Activated CD8-positive, alpha-beta memory T cell treated with anti-CD3 and anti-CD28 coated beads for 24 hours (primary cell): Measurements from ENCODE around the gene RPS8.
"Not testable (repeated sequence)": the region's sequence is repeated elsewhere in the genome, so short reads cannot be mapped to it uniquely, and the experiment has no call there.

Source experiments
- DNase-seq: peaks from one replicate; pipeline ENCODE4 v3.0.0-alpha.2; 2020

The RPS8 gene

DNA sequence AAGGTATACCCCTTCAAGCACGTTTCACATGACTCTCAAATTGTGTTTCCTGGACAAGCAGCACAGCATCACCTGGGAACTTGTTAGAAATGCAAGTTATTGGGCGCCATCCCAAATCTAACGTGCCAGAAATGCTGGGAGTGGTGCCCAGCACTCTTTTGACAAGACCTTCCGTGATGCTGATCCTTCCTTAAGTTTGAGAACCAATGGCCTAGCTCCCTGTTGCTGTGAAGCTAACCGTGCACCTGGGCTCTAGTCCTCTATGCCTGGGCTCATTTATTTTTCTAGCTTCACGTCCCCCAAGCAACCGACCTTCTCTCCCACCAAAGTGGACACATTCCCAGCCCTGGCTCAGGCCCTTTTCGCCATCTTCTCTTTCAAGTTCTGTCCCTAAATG, 8.4 kb downstream of the RPS8 start:
- DNase-seq = no peak

DNA sequence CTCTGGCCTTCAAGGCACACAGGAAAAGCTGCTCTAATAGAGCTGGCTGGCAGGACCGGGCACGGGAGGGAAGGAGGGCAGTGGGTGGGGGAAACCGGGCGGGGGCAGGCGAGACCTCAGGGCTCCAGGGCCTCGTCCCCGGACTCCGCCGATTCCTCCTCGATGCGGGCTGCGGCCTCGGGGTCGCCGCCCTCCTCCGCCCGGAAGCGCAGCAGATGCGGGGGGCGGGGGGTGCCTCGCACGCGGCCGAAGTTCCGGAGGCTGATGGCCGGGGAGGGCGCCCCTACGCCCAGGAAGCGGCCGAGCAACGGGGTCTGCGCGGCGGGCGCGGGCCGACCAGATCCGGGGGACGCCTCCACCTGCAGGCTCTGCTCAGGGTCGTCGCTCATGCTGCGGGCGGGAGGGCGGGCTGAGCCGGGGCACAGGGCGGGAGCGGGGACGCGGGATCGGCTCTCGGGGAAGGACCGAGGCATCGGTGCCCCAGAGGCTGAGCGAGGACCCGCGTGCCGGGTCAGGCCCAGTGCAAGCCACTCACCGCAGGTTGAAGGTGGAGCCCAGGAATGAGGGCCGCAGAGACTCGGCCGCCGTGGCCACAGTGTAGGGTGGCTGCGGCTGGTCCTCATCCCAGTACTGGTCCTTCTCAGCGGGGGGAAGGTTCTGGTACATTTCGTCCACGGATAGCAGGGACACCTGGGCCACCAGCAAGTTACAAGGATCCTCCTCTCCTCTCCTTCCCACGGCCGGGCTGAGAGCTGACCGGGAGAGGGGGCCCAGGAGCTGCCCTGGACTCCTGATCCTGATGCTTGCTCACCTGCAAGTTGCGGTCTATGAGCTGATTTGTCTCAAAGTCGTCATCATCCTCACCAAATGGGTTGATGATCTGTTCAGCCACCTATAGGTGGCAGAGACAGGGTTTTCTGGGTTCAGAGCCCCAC, 9.0 kb downstream of the RPS8 start:
- DNase-seq = peak; percentile 79

- no peak for DNase-seq
Observed at GRCh38 chr1:44785029-44785380, 9.7 kb downstream of the RPS8 start.

GRCh38 chr1:44785501-44786137, 10.3 kb downstream of the RPS8 start:
- DNase-seq = no peak

DNA sequence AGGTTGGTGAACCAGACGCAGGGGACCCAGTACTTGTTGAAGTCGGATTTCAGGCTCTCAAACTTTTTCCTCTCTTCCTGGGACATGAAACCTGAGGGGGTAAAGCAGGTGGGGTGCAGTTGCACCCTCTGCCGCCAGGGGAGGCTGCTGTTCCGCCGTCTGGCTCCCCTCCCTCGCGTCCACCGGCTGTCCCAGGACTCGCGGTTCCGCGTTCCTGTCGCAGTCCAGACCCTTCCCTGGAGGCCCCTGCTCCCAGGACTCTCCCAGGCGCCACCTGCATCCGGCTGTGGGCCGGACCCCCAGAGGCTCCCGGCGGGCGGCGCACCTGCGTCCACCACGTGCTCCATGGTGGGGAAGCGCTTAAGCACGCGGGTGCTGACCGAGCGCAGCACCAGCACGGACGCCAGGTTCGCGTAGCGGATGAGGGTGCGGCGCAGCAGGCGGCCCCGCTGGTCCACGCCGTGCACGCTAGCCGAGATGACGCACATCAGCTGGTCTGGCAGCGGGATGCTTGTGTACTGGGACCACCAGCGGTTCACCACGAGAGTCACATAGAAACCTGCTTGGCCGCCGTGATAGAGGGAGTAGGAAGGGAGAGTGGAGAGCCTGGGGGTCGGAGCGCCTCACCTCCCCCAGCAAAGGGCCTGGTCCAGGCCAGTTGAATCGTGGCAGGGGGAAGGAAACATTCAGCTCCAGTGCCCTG, 10.9 kb downstream of the RPS8 start:
- DNase-seq = peak; percentile 94

GRCh38 chr1:44786841-44787426, 11.6 kb downstream of the RPS8 start:
- peak; percentile 64 for DNase-seq

DNA sequence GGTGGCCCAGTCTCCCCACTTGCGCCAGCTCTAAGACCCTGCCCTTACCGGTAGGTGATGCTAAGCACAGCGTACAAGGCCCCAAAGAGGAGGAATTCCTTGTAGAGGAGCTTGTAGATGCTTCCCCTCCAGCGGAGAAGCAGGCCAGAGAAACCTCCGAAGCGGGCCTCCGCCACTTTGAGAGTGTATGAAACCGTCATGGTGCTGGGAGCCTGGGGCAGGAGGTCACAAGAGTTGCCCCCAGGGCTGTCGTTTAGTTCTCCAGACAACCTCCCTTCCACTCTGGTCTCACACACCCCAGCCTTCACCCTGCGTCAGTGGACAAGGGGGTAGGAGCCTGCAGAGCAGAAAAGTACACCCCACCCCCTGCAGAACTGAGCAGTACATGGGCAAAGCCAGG, 12.2 kb downstream of the RPS8 start:
- DNase-seq = no peak

DNA sequence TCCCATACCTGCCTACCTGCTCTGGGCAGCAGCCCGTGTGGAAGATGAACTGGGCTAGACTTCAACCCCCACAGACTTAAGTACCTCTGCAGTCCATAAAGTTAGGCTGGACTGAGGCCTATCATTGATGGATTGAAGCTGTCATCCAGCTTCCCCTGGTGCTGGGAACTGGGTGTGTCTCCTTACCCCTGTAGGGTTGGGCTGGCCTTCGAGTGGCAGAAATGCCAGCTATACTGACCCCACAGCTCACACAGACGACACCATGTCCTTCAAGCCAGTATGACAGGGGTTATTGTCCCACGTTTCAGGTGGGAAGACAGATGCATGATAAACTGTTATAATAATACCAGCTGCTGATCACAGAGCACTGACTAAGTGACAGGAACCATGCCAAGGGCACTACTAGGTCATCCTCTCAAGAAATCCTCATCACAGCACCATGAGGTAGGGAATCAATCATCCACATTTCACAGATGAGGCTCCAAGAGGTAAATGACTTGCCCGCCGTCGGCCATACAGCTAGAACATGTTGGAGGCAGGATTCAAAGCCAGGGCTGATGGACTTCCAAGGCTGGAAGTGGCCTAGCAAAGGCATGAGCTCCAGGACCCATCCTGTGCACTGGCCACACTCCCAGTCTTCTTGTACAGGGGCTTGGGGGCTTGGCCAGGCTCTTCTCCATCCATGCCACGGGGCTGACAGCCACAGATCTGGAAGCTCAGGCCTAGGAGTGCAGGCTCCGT, 12.9 kb downstream of the RPS8 start, which contains the start of gene BEST4:
Gene BEST4 (minus strand): TSS at position 51 of the 741 bp plus-strand sequence. CDS start 465 bp downstream, outside the sequence.
- no peak for DNase-seq

DNA sequence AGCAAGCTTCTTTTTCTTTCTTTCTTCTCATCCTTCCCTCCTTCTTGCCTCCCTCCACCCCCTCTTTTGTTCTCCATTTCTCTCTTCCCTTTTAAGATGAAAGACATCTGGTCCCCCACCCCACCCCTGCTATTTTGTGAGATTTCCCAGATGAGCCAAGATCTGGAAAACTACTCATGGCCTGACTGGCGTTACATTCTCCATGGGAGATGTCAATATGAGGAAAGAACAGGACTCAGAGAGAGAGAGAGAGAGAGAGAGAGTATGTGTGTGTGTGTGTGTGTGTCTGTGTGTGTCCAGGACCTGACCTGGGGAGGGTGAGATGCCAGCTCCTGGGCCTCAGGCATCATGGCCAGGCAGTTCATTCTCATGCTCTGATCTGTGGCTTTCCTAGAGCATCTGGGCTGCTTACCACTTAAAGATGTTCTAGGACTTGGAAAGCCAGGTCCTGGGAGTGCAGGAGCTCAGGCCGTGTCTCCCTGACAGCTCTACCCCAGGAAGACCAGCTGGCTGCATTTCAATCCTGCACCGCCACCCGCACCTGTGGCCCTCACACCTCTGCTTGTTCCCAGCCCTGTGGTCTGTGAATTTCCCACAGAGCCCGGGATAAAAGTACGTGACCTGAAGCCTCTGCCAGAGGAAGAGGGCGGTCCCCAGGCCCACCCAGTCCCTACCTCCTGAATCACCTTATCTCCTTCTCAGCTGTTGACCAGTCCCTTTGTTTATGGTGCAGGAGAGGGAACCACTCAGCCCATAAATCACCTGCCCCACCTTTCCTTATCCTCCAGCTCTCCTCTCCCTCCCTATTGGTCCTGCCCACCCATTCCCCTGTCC, 15.8 kb downstream of the RPS8 start:
- no peak for DNase-seq

DNA sequence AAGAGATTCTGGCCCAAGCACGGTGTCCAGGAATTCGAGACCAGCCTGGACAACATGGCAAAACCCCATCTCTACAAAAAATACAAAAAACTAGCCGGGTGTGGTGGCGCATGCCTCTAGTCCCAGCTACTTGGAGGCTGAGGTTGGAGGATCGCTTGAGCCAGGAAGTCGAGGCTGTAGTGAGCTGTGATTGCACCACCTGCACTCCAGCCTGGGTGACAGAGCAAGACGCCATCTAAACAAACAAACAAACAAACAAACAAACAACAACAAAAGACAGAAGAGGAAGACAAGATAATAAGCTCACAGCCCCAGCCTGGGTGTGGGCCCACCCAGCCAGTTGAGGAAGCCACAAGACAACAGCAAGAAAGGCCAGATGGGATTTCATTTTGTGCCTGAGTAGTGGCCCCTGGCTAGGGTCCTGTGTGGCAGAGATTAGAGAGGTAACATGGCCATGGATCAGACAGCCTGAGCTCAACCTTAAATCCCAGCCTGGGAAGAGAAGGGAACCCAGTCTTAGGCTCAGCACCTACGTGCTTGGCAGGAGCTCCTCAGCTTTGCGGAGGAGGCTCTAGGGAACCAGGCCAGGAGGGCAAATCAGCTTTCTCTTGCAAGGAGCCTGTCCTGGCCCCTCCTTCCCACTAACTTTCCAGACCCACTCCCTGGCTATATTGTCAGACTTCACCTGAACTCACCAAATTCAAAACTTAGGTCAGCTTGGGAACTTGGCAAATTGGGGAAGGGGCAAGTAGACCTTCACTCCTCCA, 17.6 kb downstream of the RPS8 start:
- no peak for DNase-seq

DNA sequence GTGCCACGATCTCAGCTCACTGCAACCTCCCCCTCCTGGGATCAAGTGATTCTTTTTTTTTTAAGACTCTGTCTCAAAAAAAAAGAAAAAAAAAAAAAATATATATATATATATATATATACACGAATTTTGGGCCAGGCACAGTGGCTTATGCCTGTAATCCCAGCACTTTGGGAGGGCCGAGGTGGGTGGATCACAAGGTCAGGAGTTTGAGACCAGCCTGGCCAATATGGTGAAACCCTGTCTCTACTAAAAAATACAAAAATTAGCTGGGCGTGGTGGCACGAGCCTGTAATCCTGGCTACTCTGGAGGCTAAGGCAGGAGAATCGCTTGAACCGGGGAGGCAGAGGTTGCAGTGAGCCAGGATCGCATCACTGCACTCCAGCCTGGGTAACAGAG, 22.5 kb downstream of the RPS8 start:
- not testable (repeated sequence) for DNase-seq

GRCh38 chr1:44798481-44799365, 23.4 kb downstream of the RPS8 start:
- DNase-seq = no peak

GRCh38 chr1:44799770-44800584, 24.6 kb downstream of the RPS8 start, which contains the start of gene PLK3:
TSS of gene PLK3 (plus strand) at chr1:44800377. CDS start at chr1:44800464, 87 bp downstream.
- peak; percentile 99 for DNase-seq

- peak; percentile 72 for DNase-seq
Observed at GRCh38 chr1:44801491-44802305, 26.4 kb downstream of the RPS8 start.

- no peak for DNase-seq
Observed at GRCh38 chr1:44802306-44803061, 27.1 kb downstream of the RPS8 start.

DNA sequence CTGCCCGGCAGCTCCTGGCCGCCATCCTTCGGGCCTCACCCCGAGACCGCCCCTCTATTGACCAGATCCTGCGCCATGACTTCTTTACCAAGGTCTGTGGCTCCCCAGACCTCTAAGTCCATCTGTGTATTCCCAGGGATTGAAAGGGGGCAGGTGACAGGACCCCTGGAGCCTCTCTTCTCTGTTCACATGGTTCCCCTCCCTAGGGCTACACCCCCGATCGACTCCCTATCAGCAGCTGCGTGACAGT, 27.6 kb downstream of the RPS8 start:
- no peak for DNase-seq
